Esophagus muscularis mucosa (tissue), 4 donors: ENCODE data around the gene PFDN1.

ENCODE experiments used
- CTCF ChIP-seq, 3 experiments: fragments of 200-600 bp in 2 of 3; fragments of 450-650 bp in 1 of 3; sonication (generic) in 2 of 3; IDR thresholded peaks; one replicate each; pipeline ENCODE4 v1.5.1; 2017 to 2019; ENCODE audit warnings: antibody characterized with exemption in 3 of 3, mild to moderate bottlenecking in 2 of 3, moderate library complexity in 1 of 3
- EP300 ChIP-seq: sonication (generic); formaldehyde crosslinking; IDR thresholded peaks from one replicate; pipeline ENCODE4 v1.6.1; 2017; ENCODE audit warnings: antibody characterized with exemption
- POLR2A ChIP-seq: fragments of 450-650 bp; IDR thresholded peaks from one replicate; pipeline ENCODE4 v1.6.1; 2017; ENCODE audit warnings: antibody characterized with exemption, moderate library complexity, mild to moderate bottlenecking, low read depth
- POLR2AphosphoS5 ChIP-seq, 2 donors: sonication (generic); formaldehyde crosslinking; IDR thresholded peaks; one replicate each; pipeline ENCODE4 v1.6.1; 2017; ENCODE audit warnings: antibody characterized with exemption in 2 of 2

DNA sequence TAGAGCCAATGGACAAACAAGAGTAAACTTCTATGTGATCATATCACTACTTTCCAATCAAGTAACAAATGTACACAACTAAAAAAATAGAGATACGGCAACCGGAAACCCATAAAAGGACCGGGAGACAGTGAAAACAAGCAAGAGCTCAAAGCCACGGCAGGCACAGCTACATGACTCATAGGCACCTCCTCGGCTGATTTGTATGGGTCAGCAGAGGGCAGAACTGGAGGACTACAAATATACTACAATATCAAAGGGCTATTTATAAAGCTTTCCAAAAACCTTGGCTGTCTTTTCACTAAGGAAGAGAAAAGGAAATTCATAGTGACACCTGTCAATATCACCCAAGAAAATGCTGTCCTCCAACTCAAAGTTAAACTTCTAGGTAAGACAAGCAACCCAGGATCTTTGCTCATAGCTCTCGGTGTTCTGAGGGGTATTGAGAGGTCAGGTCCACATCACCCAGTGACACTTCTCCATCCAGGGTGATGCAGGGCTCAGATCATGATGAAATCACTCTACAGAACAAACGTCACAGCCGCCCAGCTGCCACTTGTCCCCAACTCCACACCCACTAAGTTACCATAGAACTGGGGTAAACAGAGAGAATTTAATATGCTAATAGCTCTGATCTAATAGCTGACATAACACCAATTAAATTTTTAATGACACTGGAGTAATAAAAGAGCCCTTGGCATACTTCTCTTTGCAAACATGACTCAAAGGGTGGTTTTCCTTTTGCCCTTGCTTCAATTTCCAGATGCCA lies 41.3 kb downstream of the PFDN1 start:
- peak in 2 of 3 experiments; percentile 10 to 15 for TF ChIP-seq CTCF (IDR thresholded peaks at IDR 0.05)
- no peak for TF ChIP-seq POLR2A
- TF ChIP-seq EP300, result no peak
- TF ChIP-seq POLR2AphosphoS5 (IDR thresholded peaks at IDR 0.05), result peak; percentile 45 to 59
